HCT116 (cell line): Measurements from ENCODE around the gene VPS37B. TPM values are rescaled to one million over a fixed set of nuclear protein-coding genes. Genes with fewer than 3 reads are reported as not detected.

ENCODE experiments used
- ATAC-seq: fragments of 200-7000 bp; cut with Tn5 transposase; 2 replicates; pipeline ENCODE4 v1.9.1; 2020; ENCODE audit warnings: mild to moderate bottlenecking, moderate library complexity
- BruUV-seq: library from RNA; stranded (reverse); fragments of 400-500 nt; replicated peaks from 2 replicates; lab custom pipeline; 2021; lab: Mats Ljungman, UMichigan
- CTCF ChIA-PET: fragments of 300-600 bp; sonication (Branson Sonifier 250); formaldehyde crosslinking; loops from one replicate; lab custom pipeline; 2021; ENCODE audit warnings: antibody characterized with exemption; lab: Charles Lee
- POLR2A ChIA-PET: fragments of 300-600, 350-600 bp; sonication (Branson Sonifier 250); formaldehyde crosslinking; loops from one replicate; lab custom pipeline; 2021; ENCODE audit warnings: antibody characterized with exemption; lab: Charles Lee
- RAD21 ChIA-PET, 2 experiments: fragments of 300-600 bp; sonication (Branson Sonifier 250); formaldehyde crosslinking; loops; one replicate each; lab custom pipeline; 2023; ENCODE audit warnings: low total read pairs in 2 of 2; ENCODE audit not compliant: uncharacterized antibody in 2 of 2, unreplicated experiment in 2 of 2, low non-redundant PET in 1 of 2; lab: Charles Lee
- DNase-seq: peaks from one replicate; pipeline ENCODE4 v3.0.0-alpha.2; 2010; ENCODE audit warnings: low read depth, low spot score
- H2AFZ ChIP-seq: fragments of 200-600 bp; shearing (Covaris generic), sonication (generic); 2 replicates; pipeline ENCODE4 v1.6.1; 2017; ENCODE audit warnings: low read depth, mixed run types, mixed read lengths, antibody characterized with exemption, low read length; ENCODE audit not compliant: poor library complexity, severe bottlenecking
- H3K27ac ChIP-seq: 2 replicates; pipeline ENCODE4 v1.5.1; 2012; ENCODE audit warnings: low read depth, low read length
- H3K27me3 ChIP-seq: fragments of 200-600 bp; sonication (generic); 2 replicates; pipeline ENCODE4 v1.6.1; 2016; ENCODE audit warnings: mixed run types, low read length, mixed read lengths; ENCODE audit not compliant: insufficient read depth
- H3K36me3 ChIP-seq, 2 experiments: fragments of 200-500 bp in 1 of 2; fragments of 200-600 bp in 1 of 2; sonication (Bioruptor generic) in 1 of 2; sonication (generic) in 1 of 2; 2 replicates each; pipeline versions ENCODE4 v1.5.1 to v1.6.1; 2014 to 2016; ENCODE audit warnings: low read length in 2 of 2, inconsistent platforms in 1 of 2, mixed read lengths in 1 of 2, mixed run types in 1 of 2; ENCODE audit not compliant: insufficient read depth in 2 of 2, control insufficient read depth in 1 of 2
- H3K4me1 ChIP-seq, 2 experiments: fragments of 200-600 bp in 1 of 2; sonication (generic) in 1 of 2; 2 replicates each; pipeline versions ENCODE4 v1.5.1 to v1.6.1; 2012 to 2017; ENCODE audit warnings: low read length in 2 of 2, inconsistent platforms in 1 of 2, mild to moderate bottlenecking in 1 of 2, mixed read lengths in 1 of 2, mixed run types in 1 of 2, moderate library complexity in 1 of 2; ENCODE audit not compliant: insufficient read depth in 2 of 2, control insufficient read depth in 1 of 2
- H3K4me2 ChIP-seq: fragments of 200-600 bp; sonication (generic); 2 replicates; pipeline ENCODE4 v1.6.1; 2017; ENCODE audit warnings: mixed run types, low read length, mixed read lengths
- H3K4me3 ChIP-seq, 2 experiments: fragments of 200-600 bp in 1 of 2; sonication (generic) in 1 of 2; replicated peaks in 1 of 2; 2 replicates each; pipeline ENCODE4 v1.5.1; 2011 to 2016; ENCODE audit warnings: low read length in 2 of 2, control low read depth in 1 of 2, low read depth in 1 of 2, mild to moderate bottlenecking in 1 of 2, mixed read lengths in 1 of 2, mixed run types in 1 of 2
- H3K79me2 ChIP-seq: fragments of 200-600 bp; sonication (generic); 2 replicates; pipeline ENCODE4 v1.6.1; 2017; ENCODE audit warnings: mild to moderate bottlenecking, mixed run types, low read length, moderate library complexity, mixed read lengths; ENCODE audit not compliant: insufficient read depth
- H3K9ac ChIP-seq: fragments of 200-600 bp; sonication (generic); 2 replicates; pipeline ENCODE4 v1.6.1; 2016; ENCODE audit warnings: low read length, mixed read lengths
- H3K9me2 ChIP-seq: fragments of 200-600 bp; sonication (generic), shearing (Covaris generic); 2 replicates; pipeline ENCODE4 v1.6.1; 2017; ENCODE audit warnings: mixed run types, mild to moderate bottlenecking, moderate library complexity; ENCODE audit not compliant: insufficient read depth
- H3K9me3 ChIP-seq, 2 experiments: fragments of 200-500 bp in 1 of 2; fragments of 200-600 bp in 1 of 2; sonication (Bioruptor generic) in 1 of 2; sonication (generic) in 1 of 2; 2 replicates each; pipeline ENCODE4 v1.6.1; 2014 to 2017; ENCODE audit warnings: low read length in 2 of 2, mixed read lengths in 2 of 2, inconsistent platforms in 1 of 2, low read depth in 1 of 2, mild to moderate bottlenecking in 1 of 2, mixed run types in 1 of 2, moderate library complexity in 1 of 2; ENCODE audit not compliant: control insufficient read depth in 1 of 2, insufficient read depth in 1 of 2
- H4K20me1 ChIP-seq: fragments of 200-600 bp; sonication (generic), shearing (Covaris generic); 2 replicates; pipeline ENCODE4 v1.6.1; 2017; ENCODE audit warnings: mixed run types, mild to moderate bottlenecking, moderate library complexity; ENCODE audit not compliant: insufficient read depth
- CBX3 ChIP-seq: IDR thresholded peaks from 2 replicates; pipeline ENCODE4 v1.6.1; 2012; ENCODE audit warnings: low read depth
- CTCF ChIP-seq, 3 experiments: fragments of 200-600 bp in 1 of 3; sonication (generic) in 1 of 3; IDR thresholded peaks in 2 of 3; conservative IDR thresholded peaks in 1 of 3; 2 replicates each; pipeline ENCODE4 v1.5.1; 2012 to 2017; ENCODE audit warnings: low read depth in 2 of 3, low read length in 2 of 3, antibody characterized with exemption in 1 of 3, borderline replicate concordance in 1 of 3, control low read depth in 1 of 3, mild to moderate bottlenecking in 1 of 3, mixed read lengths in 1 of 3, mixed run types in 1 of 3, moderate library complexity in 1 of 3; ENCODE audit not compliant: insufficient read depth in 1 of 3
- EZH2phosphoT487 ChIP-seq: fragments of 200-600 bp; IDR thresholded peaks from 2 replicates; pipeline ENCODE4 v1.6.1; 2018; ENCODE audit warnings: antibody characterized with exemption, borderline replicate concordance
- MAX ChIP-seq: IDR thresholded peaks from 2 replicates; pipeline ENCODE4 v1.6.1; 2012
- RAD21 ChIP-seq: IDR thresholded peaks from 2 replicates; pipeline ENCODE4 v1.6.1; 2012; ENCODE audit warnings: low read depth, mild to moderate bottlenecking
- SIN3A ChIP-seq: IDR thresholded peaks from 2 replicates; pipeline ENCODE4 v1.6.1; 2012; ENCODE audit warnings: low read depth
- SRF ChIP-seq: IDR thresholded peaks from 2 replicates; pipeline ENCODE4 v1.6.1; 2012; ENCODE audit warnings: low read depth
- YY1 ChIP-seq: IDR thresholded peaks from 2 replicates; pipeline ENCODE4 v1.6.1; 2011; ENCODE audit warnings: low read length, low read depth, moderate library complexity, mild to moderate bottlenecking; ENCODE audit not compliant: insufficient replicate concordance; ENCODE audit errors: extremely low read depth
- ZBTB33 ChIP-seq: IDR thresholded peaks from 2 replicates; pipeline ENCODE4 v1.6.1; 2011; ENCODE audit warnings: mild to moderate bottlenecking, low read length, moderate library complexity; ENCODE audit not compliant: insufficient replicate concordance; ENCODE audit errors: extremely low read depth
- ZFX ChIP-seq: fragments of 450-650 bp; IDR thresholded peaks from 2 replicates; pipeline ENCODE4 v1.6.1; 2017
- intact Hi-C: fragments of 100-400 bp; cut with micrococcal nuclease; formaldehyde crosslinking; loops from 2 replicates; pipeline ENCODE4 v1.10.0; 2022
- total RNA-seq: library from RNA; stranded (reverse); gene quantifications from one replicate; pipeline ENCODE4 v1.2.1, GENCODE V29; 2021; ENCODE audit not compliant: unreplicated experiment

The VPS37B gene
- total RNA-seq, 1 experiment from 2014 or later: 55.0 TPM

- no peak for DNase-seq
- BruUV-seq: no TSS peak
- intact Hi-C loops: no loop called here
- Histone ChIP-seq H3K9me3 (no peaks in the 10 kb centered on the region), H3K9me2 (no peaks in the 10 kb centered on the region), H3K36me3 (peaks cover 0 to 10% of the 10 kb centered on the region in 2 experiments; a peak in 3 of 4 replicates), H3K27ac (no peak overlapping the region)
- TF ChIP-seq ZFX (no peak), RAD21 (no peak), EZH2phosphoT487 (no peak), SIN3A (no peak), CTCF (IDR thresholded peaks at IDR 0.05 in 2 of 3, conservative IDR thresholded peaks at IDR 0.05 in 1 of 3; ENCODE audit: borderline replicate concordance in 1 of 3, insufficient read depth in 1 of 3, low read depth in 2 of 3, low read length in 2 of 3) (no peak), SRF (no peak), CBX3 (no peak), YY1 (no peak), ZBTB33 (no peak), MAX (no peak)
- TF ChIP-seq, all 23 proteins: peak for 0
- ChIA-PET POLR2A (no interaction called here), RAD21 (no interaction called here), CTCF (no interaction called here)
- Histone ChIP-seq H3K4me1 (no peaks in the 10 kb centered on the region), H3K9ac (no peak overlapping the region), H4K20me1 (no peaks in the 10 kb centered on the region), H3K4me3 (no peak overlapping the region), H3K4me2 (no peak overlapping the region), H2AFZ (no peak overlapping the region), H3K79me2 (no peaks in the 10 kb centered on the region), H3K27me3 (no peaks in the 10 kb centered on the region)
- no peak for ATAC-seq
Observed at GRCh38 chr12:122855071-122855829, 40.7 kb downstream of the VPS37B start.
